IPS DF 19.7 (cell line): ENCODE measurements around the gene CCL19.

Experiments used
- DNase-seq: peaks from one replicate; pipeline ENCODE4 v3.0.0-alpha.2; 2013; ENCODE audit warnings: low read depth, low spot score

The CCL19 gene

DNA sequence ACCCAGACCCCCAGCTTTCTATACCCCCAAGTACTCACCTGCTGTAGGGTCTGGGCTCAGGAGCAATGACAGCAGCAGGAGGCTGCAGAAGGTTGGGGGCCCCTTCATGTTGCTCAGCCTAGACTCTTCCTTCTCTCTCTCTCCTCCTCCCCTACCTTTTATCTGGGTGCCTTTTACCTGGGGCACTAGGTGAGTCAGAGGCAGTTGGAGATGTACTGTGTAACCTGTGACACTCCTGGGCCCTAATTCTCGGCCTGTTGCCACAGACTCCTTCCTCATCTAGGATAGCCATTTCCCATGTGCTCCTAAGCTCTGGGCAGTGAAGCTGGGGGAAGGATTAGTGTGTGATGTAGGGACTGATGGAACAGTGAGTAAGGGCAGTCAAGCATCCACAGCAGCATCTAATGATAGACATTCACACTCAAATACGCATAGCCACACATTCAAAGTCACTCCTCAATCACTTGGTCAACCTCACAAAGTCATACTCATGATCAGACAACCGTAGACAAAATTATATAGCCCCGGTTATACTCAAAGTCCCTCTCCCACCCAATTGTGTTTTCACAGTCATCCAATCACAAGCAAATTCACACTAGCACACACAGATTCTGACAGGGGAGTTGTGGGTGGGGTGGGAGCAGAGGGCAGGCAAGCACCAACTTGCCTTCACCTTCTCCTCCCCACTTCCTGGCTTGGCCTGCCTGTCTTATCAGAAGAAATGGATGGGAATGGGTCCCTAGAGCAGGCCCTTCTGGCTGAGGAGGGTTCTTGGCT is 28.4 kb downstream of the CCL19 start, which contains the start of gene CCL27:
TSS of gene CCL27 (minus strand) at position 132 of the 777 bp plus-strand sequence. CDS start at position 108, 24 bp downstream.
- no peak for DNase-seq

DNA sequence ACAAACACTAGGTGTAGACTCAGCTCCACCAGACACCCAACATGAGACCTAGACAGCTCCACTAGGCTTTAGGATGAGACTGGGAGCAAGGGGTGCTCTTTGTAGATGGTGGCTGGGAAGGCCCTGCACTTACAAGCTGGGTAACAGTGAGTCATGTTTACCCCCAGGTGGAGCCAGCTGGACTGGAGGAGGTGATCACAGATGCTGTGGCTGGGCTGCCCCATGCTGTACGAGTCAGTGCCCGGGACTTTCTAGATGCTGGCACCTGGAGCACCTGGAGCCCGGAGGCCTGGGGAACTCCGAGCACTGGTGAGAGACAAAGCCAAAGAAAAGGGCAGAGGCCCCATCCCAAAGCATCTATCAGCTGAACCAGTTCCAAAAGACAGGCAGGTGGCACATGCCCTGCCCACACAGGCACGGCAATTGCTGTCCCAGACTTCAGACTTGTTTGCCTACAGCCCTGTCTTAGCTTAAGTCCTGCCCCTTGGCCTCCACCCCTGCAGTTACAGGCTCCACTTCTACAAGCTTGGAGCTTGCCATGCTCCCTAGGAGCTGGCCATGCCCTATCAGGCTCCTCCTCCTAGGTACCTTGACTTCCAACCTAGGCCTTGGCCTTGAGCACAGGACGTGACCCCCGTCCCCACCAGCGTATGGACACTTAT is 31.4 kb downstream of the CCL19 start:
- no peak for DNase-seq

DNA sequence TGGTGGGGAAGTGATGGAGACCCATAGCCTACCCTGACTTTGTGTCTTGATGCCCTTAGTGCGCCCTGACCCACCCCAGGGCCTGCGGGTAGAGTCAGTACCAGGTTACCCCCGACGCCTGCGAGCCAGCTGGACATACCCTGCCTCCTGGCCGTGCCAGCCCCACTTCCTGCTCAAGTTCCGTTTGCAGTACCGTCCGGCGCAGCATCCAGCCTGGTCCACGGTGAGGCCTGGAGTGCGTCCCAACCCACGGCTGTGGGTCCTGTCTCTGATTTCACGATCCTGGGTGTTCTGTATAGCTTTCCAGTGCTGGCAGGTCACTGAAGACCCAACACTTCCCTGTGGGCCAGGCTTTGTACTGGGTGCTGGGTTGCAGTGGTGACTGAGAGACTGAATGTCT is 32.6 kb downstream of the CCL19 start:
- no peak for DNase-seq

DNA sequence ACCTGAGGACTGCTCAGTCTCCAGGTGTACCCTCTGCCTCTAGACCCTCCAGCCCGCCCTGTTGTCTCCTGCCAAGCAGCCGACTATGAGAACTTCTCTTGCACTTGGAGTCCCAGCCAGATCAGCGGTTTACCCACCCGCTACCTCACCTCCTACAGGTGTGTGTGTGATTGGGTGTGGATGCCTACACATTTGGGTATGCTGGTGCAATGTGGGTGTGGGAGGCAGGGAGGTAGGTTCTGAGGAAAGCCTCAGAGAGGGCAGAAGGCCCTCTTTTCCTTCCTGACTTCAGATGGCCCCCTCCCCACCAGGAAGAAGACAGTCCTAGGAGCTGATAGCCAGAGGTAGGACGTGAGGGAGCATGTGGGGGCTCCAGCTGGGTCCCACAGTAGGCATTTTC is 34.1 kb downstream of the CCL19 start:
- DNase-seq = no peak

DNA sequence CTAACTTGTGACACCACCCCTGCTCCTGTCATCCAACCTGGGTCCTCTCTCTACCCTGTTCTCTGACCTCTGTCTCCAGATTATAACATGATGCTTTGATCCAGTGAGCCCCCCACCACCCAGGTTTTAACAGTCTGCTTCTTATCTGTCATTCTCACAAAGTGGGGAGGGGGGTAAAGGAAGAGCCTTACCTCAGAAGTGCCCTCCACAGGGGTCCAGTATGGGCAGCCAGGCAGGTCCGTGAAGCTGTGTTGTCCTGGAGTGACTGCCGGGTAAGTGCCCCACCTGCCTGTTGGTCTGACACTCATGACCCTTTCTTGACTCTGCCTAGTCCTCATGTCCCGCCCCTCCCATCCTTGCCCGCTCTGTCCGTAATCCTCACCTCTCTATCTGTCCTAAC is 35.7 kb downstream of the CCL19 start:
- no peak for DNase-seq

DNA sequence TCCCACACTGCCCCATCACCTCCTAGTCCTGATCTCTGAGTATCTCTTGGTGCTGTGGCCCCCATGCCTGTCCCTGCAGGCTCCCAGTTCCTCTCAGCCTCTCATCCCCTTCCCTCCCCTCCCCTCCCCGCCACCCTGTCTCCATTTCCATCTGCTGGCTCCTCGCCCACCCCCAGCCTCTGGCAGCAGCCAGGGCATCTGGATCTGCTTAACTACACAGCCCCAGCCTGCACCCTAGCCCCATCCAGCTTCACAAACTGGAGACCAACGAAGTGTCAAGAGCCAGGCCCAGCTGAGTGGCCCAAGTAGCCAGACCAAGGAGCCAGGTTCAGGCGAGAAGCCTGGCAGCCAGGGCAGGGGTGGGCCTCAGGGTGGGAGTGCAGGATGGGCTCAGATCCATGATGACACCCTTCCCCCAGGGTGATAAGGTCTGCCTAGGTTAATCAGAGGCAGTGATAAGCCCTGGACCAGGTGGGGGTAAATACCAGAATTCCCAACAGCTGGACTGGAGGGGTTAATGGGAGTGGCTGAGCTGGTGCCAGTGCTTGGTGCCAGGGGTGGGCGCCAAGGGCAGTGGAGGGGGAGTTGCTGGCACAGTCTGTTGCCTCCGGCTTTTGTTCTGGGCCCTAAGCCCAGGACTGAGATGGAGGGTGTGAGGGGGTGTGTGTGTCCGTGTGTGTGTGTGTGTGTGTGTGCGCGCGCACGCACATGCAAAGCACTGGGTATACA is 36.6 kb downstream of the CCL19 start:
- DNase-seq = no peak

DNA sequence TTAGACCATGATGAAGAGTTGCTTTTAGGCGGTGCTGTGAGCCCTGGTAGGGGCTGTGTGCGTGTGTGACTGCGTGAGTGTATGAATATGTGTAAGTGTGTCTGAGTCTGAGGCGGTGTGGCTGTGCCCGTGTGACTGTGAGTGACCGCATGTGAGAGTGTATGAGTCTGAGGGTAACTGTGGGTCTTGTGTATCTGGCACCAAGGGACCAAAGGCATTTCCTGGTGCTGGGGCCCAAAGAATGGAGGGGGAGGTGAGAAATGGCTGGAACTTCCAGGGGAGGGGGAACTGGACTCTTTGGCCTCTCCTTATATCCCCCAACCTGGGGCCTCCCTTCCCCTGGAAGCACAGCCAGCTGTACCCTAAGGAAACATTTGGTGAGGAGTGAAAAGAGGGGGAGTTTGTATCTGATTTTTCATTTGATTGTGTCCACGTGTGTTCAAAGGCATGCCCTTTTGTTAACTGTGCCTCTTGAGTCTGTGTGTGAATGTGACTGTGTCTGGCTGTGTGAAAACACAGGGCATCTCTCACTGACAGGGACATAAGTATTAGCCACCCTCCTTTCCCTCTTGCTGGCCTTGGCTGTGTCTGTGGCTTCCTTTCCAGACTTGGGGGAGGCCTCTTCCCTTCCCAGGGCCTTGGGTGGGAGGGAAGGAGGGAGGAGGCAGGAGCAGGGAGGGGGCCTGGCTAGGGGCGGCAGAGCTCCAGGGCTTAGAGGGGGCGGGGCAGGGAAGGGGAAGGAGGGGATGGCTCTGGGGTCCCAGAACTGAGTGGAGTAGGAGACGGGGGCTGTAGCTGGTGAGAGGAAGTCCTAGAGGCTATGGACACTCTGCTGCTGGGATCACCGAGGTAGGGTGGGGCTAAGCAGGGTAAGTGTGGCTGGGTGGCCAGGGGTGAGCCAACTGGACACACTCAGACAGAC is 37.7 kb downstream of the CCL19 start:
- DNase-seq = no peak

DNA sequence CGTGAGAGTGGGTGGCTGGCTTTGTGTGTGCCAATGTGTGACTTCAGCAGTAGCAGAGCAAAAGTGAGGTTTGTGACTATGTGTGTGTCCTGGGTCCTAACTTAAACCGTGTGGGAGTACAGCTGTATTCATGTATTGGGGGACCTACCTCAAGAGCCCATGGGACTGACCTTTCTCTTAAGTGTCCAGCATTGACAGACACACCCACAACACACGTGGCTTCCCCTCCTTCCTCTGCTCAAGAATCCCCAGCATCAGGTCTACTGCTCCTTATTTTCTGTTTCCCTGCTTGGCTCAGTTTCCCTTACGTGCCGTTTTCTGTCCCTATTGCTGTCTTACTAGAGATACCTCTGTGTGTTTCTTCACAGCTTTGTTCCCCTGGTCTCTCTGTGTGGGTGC is 38.5 kb downstream of the CCL19 start:
- DNase-seq = no peak

DNA sequence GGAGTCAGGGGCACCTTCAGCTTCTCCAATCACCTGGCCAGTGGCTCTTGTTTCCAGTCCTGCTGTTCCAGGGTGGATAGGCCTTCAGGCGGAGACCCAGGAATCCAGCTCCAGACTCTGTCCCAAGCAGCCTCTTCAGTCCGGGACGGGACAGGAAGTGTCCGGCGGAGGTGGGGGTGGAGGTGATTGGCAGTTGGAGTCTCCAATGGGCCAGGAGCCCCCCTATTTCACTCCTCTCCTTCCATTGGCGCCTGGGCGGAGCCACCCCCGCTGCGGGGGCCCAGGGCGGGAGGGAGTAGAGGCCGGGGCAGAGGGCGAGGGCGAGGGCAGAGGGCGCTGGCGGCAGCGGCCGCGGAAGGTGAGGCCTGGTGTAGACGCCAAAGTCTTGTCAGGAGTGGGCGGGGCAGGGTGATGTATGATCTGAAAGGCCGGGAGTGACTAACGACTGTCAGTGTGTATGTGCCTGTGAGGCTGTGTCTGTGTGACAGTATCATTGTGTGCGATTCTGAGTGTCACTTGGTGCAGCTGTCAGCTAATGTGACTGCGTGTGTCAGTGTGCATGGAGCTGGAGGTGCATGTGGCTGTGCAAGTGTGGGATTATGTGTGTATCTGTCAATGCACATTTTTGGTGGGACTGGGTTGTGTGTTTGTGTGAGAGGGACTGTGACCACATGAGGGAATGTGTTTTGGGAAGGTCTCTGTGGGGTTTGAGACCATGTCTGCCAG is 39.0 kb downstream of the CCL19 start, which contains the start of gene IL11RA:
TSS of gene IL11RA (plus strand) at position 310 of the 726 bp plus-strand sequence. CDS start 3,033 bp downstream, outside the sequence.
- DNase-seq = peak; percentile 90

DNA sequence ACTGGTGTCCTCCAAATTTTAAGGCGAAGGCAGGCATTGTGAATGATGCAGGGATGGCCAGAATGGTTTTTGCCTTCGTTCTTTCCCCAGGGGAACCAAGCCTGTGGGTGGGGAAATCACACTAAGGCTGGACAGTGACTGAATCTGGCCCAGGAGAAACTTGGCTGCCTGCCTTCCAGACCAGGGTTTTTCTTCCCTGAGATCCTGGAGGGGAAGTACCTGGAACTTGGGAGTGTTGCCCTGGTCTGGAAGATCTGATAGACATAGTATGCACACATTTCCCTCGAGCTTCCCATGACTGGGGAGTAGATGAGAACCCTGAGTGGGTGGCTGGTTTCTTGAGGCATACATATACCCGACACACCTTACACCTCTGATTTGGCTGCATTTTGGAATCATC is 39.8 kb downstream of the CCL19 start:
- DNase-seq = no peak

DNA sequence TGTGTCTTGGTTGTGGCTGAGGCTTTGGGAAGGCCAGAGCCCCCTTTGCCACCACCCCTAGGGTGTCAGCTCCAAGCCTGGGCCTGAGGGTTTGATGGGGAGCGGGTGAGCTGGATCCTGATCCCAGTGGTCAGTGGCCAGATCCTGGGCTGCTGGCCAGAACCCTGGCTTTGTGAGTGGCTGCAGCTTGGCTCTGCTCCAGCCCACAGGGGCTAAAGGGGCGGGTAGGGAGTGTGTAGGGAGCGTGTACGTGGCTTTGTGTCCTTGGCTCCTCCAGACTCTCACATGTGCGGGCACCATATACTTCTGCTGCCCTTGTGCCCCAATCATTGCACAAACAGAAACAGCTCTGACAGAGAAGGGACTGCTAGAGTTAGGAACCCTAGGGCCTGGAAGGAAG is 40.3 kb downstream of the CCL19 start:
- DNase-seq = no peak

DNA sequence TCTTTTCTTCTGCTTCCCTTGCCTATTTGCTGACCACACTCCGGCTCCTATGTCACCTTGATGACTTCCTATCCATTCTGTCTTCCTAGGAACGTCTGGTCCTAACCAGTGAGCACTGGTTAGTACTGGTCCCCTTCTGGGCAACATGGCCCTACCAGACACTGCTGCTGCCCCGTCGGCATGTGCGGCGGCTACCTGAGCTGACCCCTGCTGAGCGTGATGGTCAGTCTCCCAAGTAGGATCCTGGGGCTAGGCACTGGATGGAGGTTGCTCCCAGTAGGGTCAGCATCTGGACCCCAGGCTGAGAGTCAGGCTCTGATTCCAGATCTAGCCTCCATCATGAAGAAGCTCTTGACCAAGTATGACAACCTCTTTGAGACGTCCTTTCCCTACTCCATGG is 42.4 kb downstream of the CCL19 start:
- DNase-seq = no peak

DNA sequence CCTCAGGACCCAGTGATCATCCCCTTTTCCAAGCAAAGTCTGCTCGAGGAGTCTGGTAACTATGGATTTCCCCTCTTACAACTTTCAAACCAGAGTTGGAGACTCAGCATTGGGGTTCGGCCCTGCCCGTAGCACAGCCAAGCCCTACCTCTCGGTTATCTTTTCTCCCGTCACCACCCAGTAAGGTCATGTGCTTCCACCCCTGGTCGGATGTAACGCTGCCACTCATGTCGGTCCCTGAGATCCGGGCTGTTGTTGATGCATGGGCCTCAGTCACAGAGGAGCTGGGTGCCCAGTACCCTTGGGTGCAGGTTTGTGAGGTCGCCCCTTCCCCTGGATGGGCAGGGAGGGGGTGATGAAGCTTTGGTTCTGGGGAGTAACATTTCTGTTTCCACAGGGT is 43.4 kb downstream of the CCL19 start:
- DNase-seq = no peak

DNA sequence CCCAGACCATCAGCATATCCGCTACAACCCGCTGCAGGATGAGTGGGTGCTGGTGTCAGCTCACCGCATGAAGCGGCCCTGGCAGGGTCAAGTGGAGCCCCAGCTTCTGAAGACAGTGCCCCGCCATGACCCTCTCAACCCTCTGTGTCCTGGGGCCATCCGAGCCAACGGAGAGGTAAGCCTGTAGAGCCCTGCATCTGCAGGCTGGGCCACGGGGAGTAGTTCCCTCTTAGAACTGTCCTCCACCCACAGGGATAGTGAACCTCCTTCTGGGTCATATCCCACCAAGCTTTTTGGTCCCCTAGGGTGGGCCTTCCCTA is 44.0 kb downstream of the CCL19 start:
- DNase-seq = no peak

DNA sequence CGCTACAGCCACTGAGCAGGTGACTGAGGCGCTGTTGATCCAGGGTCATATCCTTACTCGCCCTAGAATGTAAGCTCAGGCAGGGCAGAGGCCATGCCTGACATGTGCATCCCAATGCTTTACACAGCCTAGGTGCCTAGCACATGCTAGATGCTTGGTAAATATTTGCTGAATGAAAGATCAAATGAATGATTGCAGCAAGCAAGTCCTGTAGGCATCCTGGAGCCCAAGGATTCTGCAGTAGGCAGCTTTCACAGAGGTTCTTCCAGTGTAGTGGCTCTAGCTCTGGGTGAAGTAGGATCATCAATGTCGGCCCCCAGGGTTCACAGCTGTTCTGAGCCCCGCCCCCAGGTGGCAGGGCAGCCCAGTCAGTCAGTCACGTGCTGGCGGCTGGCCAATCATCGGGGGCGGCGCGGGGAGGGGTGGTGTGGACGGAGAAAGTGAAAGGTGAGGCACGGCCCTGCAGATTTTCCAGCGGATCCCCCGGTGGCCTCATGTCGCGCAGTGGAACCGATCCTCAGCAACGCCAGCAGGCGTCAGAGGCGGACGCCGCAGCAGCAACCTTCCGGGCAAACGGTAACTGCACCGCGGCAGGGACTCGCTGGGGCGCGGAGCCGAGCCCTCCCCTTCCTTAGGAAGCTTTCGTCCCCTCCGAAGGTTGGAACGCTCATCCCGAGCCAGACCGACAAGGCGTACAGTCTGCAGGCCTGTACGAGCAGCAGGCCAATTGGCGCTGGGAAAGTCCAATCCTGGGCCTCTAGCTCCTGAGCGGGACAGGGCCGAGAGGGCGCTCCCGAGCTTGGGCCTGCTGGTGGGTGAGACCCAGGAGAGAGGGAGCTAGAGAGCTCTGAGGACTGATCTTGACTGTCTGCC is 44.6 kb downstream of the CCL19 start, which contains the start of gene GALT:
TSS of gene GALT (plus strand) at position 465 of the 873 bp plus-strand sequence. CDS start at position 495, 30 bp downstream.
- no peak for DNase-seq

DNA sequence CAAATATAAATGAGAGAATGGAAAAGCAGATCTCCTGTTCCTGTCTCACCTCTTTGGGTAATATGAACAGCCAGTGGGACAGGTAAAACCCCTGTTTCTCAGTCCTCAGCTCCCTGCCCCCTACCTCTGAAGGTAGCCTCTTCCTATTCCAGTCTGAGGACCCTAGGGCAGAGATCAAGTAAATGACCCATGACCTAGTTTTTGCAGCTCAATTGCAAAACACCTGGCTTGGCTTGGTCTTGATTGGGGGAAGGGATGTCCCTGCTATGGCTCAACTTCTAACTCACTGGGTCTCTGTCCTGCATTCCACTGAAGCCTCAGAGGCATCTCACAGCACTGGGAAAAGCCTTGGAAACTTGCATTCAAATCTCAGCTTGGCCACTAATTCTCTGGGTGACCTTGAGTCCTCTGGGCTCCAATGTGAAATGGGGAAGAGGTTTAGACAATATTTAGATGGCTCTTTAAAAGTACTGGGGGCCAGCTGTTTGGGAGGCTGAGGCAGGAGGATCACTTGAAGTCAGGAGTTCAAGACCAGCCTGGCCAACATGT is 46.2 kb downstream of the CCL19 start:
- no peak for DNase-seq

DNA sequence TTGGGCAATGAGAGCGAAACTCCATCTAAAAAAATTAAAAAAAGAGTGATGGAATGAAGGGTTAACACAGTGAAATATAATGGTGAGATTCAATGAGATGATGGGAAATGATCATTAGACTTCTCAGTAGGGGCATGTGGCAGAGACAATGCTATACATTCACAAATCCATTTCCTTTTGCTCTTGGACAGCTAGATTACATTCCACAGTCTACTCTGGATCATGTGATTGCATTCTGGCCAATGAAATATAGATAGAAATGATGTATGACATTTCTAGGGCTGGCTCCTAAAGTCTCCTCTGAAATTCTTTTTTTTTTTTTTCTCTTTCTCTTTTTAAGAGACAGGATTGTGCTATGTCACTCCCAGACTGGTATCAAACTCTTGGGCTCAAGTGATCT is 48.4 kb downstream of the CCL19 start:
- DNase-seq = no peak
